HepG2 (cell line): ENCODE results near the gene NSG2. TPM values are rescaled to one million over a fixed set of nuclear protein-coding genes. Genes with fewer than 3 reads are reported as not detected.

Source experiments
- CBFB ChIP-seq: sonication (generic); formaldehyde crosslinking; IDR thresholded peaks from 2 replicates; pipeline ENCODE4 v1.4.0; 2020; ENCODE audit warnings: missing genetic modification reagents
- MIXL1 ChIP-seq: IDR thresholded peaks from 2 replicates; pipeline ENCODE4 v1.6.1; 2016
- NCOA2 ChIP-seq: sonication (generic); formaldehyde crosslinking; IDR thresholded peaks from 2 replicates; pipeline ENCODE4 v1.8.0; 2022; ENCODE audit warnings: inconsistent platforms
- NCOA5 ChIP-seq: sonication (generic); formaldehyde crosslinking; IDR thresholded peaks from 2 replicates; pipeline ENCODE4 v1.4.0; 2020; ENCODE audit warnings: missing genetic modification reagents
- RBM22 ChIP-seq: fragments of 200-400 bp; formaldehyde crosslinking; optimal IDR thresholded peaks from 2 replicates; pipeline ENCODE3; 2017; ENCODE audit warnings: mild to moderate bottlenecking, low read length, moderate library complexity
- SIN3A ChIP-seq: IDR thresholded peaks from 2 replicates; pipeline ENCODE4 v1.6.1; 2011; ENCODE audit warnings: low read depth, mild to moderate bottlenecking, control low read depth, low read length, borderline replicate concordance
- SYNCRIP ChIP-seq: fragments of 200-400 bp; formaldehyde crosslinking; IDR thresholded peaks from 2 replicates; pipeline ENCODE4 v1.6.1; 2018; ENCODE audit warnings: mild to moderate bottlenecking, low read depth, low read length; ENCODE audit not compliant: insufficient read depth
- ZNF335 ChIP-seq: sonication (generic); formaldehyde crosslinking; IDR thresholded peaks from 2 replicates; pipeline ENCODE4 v1.4.0; 2020; ENCODE audit warnings: missing genetic modification reagents
- ZNF570 ChIP-seq: sonication (generic); formaldehyde crosslinking; IDR thresholded peaks from 2 replicates; pipeline ENCODE4 v1.4.0; 2020; ENCODE audit warnings: mild to moderate bottlenecking, missing genetic modification reagents, borderline replicate concordance
- ZNF766 ChIP-seq: sonication (generic); formaldehyde crosslinking; IDR thresholded peaks from 2 replicates; pipeline ENCODE4 v1.5.0; 2020; ENCODE audit warnings: missing genetic modification reagents, borderline replicate concordance
- ZNF839 ChIP-seq: sonication (generic); formaldehyde crosslinking; IDR thresholded peaks from 2 replicates; pipeline ENCODE4 v1.4.0; 2020; ENCODE audit warnings: missing genetic modification reagents, mild to moderate bottlenecking, borderline replicate concordance
- polyA plus RNA-seq, 8 experiments: library from polyadenylated mRNA; depleted of rRNA in 3 of 8; stranded (reverse) in 7 of 8; unstranded in 1 of 8; fragments of >200 nt; fragmentation: Illumina TruSeq in 4 of 8; extraction: Trizol in 4 of 8; gene quantifications; 2 replicates each; pipeline versions ENCODE4 v1.2.1 to v1.2.3, GENCODE V29; 2011 to 2016; ENCODE audit warnings: low read depth in 4 of 8, missing spikeins in 1 of 8, mixed read lengths in 1 of 8; ENCODE audit not compliant: insufficient read depth in 1 of 8
- total RNA-seq, 5 experiments: library from RNA; depleted of rRNA; stranded (reverse); fragments of >200 nt; fragmentation: Illumina TruSeq; extraction: Trizol; gene quantifications; 2 replicates each; pipeline ENCODE4 v1.2.3, GENCODE V29; 2016; ENCODE audit warnings: low read depth in 1 of 5
- TF ChIP-seq, protein P1 (sequence below): sonication (generic); formaldehyde crosslinking; IDR thresholded peaks from 2 replicates; pipeline ENCODE4 v1.4.0; 2020; ENCODE audit warnings: missing genetic modification reagents, borderline replicate concordance
- TF ChIP-seq, protein P2 (sequence below): sonication (generic); formaldehyde crosslinking; IDR thresholded peaks from 2 replicates; pipeline ENCODE4 v1.4.0; 2020; ENCODE audit warnings: mild to moderate bottlenecking, low read depth, missing genetic modification reagents
- TF ChIP-seq, protein P3 (sequence below), 2 experiments: fragments of 450-650 bp in 1 of 2; sonication (generic) in 1 of 2; formaldehyde crosslinking; IDR thresholded peaks; 2 replicates each; pipeline versions ENCODE4 v1.5.0 to v1.8.0; 2020 to 2022; ENCODE audit warnings: mild to moderate bottlenecking in 1 of 2, missing genetic modification reagents in 1 of 2
- TF ChIP-seq, protein P4 (sequence below): sonication (generic); formaldehyde crosslinking; IDR thresholded peaks from 2 replicates; pipeline ENCODE4 v1.5.0; 2020; ENCODE audit warnings: mild to moderate bottlenecking, low read depth, missing genetic modification reagents, borderline replicate concordance
- TF ChIP-seq, protein P5 (sequence below): sonication (generic); formaldehyde crosslinking; IDR thresholded peaks from 2 replicates; pipeline ENCODE4 v1.8.0; 2023; ENCODE audit warnings: mild to moderate bottlenecking, missing genetic modification reagents
- TF ChIP-seq, protein P6 (sequence below): sonication (generic); formaldehyde crosslinking; IDR thresholded peaks from 2 replicates; pipeline ENCODE4 v1.5.1; 2020; ENCODE audit warnings: mild to moderate bottlenecking, missing genetic modification reagents, borderline replicate concordance

NSG2 gene
- total and polyA plus RNA-seq, 2 of the 13 experiments (the other 11 are each of a cell fraction or from before 2014, with no cell fraction given) = 0.21 TPM; not detected in 1

DNA sequence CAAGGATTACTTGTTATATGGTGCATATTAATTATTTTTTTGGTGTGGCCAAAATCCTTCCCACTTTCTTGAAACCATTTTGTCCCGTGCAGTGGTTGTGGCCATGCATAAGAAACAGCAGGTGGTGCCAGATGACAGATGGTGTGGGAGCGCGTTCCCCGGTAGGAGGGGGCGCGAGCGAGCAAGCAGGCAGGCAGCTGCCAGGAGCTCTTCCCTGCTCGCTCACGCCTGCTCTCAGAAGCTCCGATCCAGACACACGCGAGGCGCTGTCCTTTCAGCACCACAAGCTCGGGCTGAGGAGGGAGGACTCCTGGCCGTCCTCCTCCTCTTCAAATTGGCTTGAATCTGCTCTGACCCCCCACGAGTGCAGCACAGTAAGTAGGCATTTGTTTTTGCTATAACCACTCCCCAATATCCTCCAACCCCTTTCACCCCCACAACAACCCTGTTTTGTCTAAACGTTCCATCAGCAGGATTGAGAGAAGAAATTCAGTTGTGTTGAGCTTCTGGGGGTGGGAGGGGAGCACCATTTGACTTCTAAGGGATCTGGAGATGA is at the start of gene NSG2 (continued):
- TF ChIP-seq, protein P1, sequence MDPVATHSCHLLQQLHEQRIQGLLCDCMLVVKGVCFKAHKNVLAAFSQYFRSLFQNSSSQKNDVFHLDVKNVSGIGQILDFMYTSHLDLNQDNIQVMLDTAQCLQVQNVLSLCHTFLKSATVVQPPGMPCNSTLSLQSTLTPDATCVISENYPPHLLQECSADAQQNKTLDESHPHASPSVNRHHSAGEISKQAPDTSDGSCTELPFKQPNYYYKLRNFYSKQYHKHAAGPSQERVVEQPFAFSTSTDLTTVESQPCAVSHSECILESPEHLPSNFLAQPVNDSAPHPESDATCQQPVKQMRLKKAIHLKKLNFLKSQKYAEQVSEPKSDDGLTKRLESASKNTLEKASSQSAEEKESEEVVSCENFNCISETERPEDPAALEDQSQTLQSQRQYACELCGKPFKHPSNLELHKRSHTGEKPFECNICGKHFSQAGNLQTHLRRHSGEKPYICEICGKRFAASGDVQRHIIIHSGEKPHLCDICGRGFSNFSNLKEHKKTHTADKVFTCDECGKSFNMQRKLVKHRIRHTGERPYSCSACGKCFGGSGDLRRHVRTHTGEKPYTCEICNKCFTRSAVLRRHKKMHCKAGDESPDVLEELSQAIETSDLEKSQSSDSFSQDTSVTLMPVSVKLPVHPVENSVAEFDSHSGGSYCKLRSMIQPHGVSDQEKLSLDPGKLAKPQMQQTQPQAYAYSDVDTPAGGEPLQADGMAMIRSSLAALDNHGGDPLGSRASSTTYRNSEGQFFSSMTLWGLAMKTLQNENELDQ = no peak
- TF ChIP-seq CBFB (CRISPR knock-in tag) = no peak
- no peak for TF ChIP-seq ZNF570 (CRISPR knock-in tag)
- 0 out of 2 replicates have a peak, but pooled peaks have one; percentile 17 for TF ChIP-seq NCOA2 (CRISPR knock-in tag)
- peak; percentile 60; the same call in 1 of the 2 replicates for TF ChIP-seq ZNF335 (CRISPR knock-in tag)
- TF ChIP-seq, protein P2, sequence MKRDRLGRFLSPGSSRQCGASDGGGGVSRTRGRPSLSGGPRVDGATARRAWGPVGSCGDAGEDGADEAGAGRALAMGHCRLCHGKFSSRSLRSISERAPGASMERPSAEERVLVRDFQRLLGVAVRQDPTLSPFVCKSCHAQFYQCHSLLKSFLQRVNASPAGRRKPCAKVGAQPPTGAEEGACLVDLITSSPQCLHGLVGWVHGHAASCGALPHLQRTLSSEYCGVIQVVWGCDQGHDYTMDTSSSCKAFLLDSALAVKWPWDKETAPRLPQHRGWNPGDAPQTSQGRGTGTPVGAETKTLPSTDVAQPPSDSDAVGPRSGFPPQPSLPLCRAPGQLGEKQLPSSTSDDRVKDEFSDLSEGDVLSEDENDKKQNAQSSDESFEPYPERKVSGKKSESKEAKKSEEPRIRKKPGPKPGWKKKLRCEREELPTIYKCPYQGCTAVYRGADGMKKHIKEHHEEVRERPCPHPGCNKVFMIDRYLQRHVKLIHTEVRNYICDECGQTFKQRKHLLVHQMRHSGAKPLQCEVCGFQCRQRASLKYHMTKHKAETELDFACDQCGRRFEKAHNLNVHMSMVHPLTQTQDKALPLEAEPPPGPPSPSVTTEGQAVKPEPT = 0 out of 2 replicates have a peak, but pooled peaks have one; percentile 38
- 0 out of 2 replicates have a peak, but pooled peaks have one; percentile 41 for TF ChIP-seq SIN3A
- TF ChIP-seq SYNCRIP = no peak
- no peak for TF ChIP-seq NCOA5
- no peak for TF ChIP-seq ZNF839 (CRISPR knock-in tag)
- TF ChIP-seq, protein P3, sequence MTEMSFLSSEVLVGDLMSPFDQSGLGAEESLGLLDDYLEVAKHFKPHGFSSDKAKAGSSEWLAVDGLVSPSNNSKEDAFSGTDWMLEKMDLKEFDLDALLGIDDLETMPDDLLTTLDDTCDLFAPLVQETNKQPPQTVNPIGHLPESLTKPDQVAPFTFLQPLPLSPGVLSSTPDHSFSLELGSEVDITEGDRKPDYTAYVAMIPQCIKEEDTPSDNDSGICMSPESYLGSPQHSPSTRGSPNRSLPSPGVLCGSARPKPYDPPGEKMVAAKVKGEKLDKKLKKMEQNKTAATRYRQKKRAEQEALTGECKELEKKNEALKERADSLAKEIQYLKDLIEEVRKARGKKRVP (CRISPR knock-in tag; IDR thresholded peaks at IDR 0.05) = no peak
- TF ChIP-seq, protein P4, sequence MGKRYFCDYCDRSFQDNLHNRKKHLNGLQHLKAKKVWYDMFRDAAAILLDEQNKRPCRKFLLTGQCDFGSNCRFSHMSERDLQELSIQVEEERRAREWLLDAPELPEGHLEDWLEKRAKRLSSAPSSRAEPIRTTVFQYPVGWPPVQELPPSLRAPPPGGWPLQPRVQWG = no peak
- no peak for TF ChIP-seq ZNF766 (CRISPR knock-in tag)
- TF ChIP-seq, protein P5, sequence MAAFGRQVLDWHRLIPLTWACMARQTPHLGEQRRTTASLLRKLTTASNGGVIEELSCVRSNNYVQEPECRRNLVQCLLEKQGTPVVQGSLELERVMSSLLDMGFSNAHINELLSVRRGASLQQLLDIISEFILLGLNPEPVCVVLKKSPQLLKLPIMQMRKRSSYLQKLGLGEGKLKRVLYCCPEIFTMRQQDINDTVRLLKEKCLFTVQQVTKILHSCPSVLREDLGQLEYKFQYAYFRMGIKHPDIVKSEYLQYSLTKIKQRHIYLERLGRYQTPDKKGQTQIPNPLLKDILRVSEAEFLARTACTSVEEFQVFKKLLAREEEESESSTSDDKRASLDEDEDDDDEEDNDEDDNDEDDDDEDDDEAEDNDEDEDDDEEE (CRISPR knock-in tag) = no peak
- TF ChIP-seq, protein P6, sequence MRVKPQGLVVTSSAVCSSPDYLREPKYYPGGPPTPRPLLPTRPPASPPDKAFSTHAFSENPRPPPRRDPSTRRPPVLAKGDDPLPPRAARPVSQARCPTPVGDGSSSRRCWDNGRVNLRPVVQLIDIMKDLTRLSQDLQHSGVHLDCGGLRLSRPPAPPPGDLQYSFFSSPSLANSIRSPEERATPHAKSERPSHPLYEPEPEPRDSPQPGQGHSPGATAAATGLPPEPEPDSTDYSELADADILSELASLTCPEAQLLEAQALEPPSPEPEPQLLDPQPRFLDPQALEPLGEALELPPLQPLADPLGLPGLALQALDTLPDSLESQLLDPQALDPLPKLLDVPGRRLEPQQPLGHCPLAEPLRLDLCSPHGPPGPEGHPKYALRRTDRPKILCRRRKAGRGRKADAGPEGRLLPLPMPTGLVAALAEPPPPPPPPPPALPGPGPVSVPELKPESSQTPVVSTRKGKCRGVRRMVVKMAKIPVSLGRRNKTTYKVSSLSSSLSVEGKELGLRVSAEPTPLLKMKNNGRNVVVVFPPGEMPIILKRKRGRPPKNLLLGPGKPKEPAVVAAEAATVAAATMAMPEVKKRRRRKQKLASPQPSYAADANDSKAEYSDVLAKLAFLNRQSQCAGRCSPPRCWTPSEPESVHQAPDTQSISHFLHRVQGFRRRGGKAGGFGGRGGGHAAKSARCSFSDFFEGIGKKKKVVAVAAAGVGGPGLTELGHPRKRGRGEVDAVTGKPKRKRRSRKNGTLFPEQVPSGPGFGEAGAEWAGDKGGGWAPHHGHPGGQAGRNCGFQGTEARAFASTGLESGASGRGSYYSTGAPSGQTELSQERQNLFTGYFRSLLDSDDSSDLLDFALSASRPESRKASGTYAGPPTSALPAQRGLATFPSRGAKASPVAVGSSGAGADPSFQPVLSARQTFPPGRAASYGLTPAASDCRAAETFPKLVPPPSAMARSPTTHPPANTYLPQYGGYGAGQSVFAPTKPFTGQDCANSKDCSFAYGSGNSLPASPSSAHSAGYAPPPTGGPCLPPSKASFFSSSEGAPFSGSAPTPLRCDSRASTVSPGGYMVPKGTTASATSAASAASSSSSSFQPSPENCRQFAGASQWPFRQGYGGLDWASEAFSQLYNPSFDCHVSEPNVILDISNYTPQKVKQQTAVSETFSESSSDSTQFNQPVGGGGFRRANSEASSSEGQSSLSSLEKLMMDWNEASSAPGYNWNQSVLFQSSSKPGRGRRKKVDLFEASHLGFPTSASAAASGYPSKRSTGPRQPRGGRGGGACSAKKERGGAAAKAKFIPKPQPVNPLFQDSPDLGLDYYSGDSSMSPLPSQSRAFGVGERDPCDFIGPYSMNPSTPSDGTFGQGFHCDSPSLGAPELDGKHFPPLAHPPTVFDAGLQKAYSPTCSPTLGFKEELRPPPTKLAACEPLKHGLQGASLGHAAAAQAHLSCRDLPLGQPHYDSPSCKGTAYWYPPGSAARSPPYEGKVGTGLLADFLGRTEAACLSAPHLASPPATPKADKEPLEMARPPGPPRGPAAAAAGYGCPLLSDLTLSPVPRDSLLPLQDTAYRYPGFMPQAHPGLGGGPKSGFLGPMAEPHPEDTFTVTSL (CRISPR knock-in tag) = no peak
- TF ChIP-seq MIXL1 = 0 out of 2 replicates have a peak, but pooled peaks have one; percentile 36
- TF ChIP-seq RBM22 = no peak
